ENCODE results near the gene CREB3L2.

- TF ChIP-seq EP300 (IDR thresholded peaks at IDR 0.05; ENCODE audit: low read depth) (no peak), CTCF (IDR thresholded peaks at IDR 0.05) (no peak)
Measured at GRCh38 chr7:137976232-137976631, 25.7 kb downstream of the CREB3L2 start.
